ENCODE results near the gene KLRC1. TPM values are rescaled to one million over a fixed set of nuclear protein-coding genes. Genes with fewer than 3 reads are reported as not detected.

Gene KLRC1
- total RNA-seq (2022): not detected in 2 replicates
- percentile 8 among the genes with signal in this experiment for Bru-seq, nascent RNA
- BruChase-seq, experiment 1, labeled RNA remaining after a 2-hour chase: percentile 13 among the genes with signal in this experiment
- percentile 8 among the genes with signal in this experiment for BruChase-seq, experiment 2, labeled RNA remaining after a 6-hour chase
- long read RNA-seq: 0 reads

- Mint-ChIP-seq H3K27ac (ENCODE audit: unreplicated experiment) (no peak within 1 kb of the TSS), H3K9me3 (ENCODE audit: unreplicated experiment) (peaks cover 27% of the 10 kb centered on the region), H3K36me3 (ENCODE audit: insufficient read depth, unreplicated experiment) (no peaks in the 10 kb centered on the region), H3K27me3 (ENCODE audit: insufficient read depth, unreplicated experiment) (no peaks in the 10 kb centered on the region), H3K4me3 (ENCODE audit: unreplicated experiment) (no peak within 1 kb of the TSS), H3K4me1 (ENCODE audit: low read depth, unreplicated experiment) (no peaks in the 10 kb centered on the region)
- no peaks in the 10 kb centered on the region for H3K27me3 ChIP-seq (replicated peaks; ENCODE audit: control insufficient read depth, insufficient read depth, low read length)
- peaks cover 20% of the 10 kb centered on the region for H3K9me3 ChIP-seq
- no peaks in the 10 kb centered on the region for H3K36me3 ChIP-seq (ENCODE audit: control insufficient read depth, insufficient read depth, low read length)
- BruUV-seq (replicated peaks): no TSS peak
- no peaks in the 10 kb centered on the region for H3K4me1 ChIP-seq
- TF ChIP-seq, protein P1, sequence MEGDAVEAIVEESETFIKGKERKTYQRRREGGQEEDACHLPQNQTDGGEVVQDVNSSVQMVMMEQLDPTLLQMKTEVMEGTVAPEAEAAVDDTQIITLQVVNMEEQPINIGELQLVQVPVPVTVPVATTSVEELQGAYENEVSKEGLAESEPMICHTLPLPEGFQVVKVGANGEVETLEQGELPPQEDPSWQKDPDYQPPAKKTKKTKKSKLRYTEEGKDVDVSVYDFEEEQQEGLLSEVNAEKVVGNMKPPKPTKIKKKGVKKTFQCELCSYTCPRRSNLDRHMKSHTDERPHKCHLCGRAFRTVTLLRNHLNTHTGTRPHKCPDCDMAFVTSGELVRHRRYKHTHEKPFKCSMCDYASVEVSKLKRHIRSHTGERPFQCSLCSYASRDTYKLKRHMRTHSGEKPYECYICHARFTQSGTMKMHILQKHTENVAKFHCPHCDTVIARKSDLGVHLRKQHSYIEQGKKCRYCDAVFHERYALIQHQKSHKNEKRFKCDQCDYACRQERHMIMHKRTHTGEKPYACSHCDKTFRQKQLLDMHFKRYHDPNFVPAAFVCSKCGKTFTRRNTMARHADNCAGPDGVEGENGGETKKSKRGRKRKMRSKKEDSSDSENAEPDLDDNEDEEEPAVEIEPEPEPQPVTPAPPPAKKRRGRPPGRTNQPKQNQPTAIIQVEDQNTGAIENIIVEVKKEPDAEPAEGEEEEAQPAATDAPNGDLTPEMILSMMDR (IDR thresholded peaks at IDR 0.05; ENCODE audit: insufficient read depth in 1 of 2, low read depth in 1 of 2, low read length in 1 of 2, severe bottlenecking in 1 of 2, unreplicated experiment in 1 of 2): no peak
- no peak within 1 kb of the TSS for H3K4me3 ChIP-seq (ENCODE audit: low read depth, low read length)
- CTCF ChIA-PET: no interaction called here
- intact Hi-C loops (cut with micrococcal nuclease; ENCODE audit: unreplicated experiment): no loop called here
- DNase-seq: no peak
- POLR2A ChIA-PET: no interaction called here
Measured at GRCh38 chr12:10453156-10453555, at the start of gene KLRC1. Gene KLRC1, minus strand, starts transcription at chr12:10453377. Its CDS starts 2,221 bp downstream, at chr12:10451156.

DNA sequence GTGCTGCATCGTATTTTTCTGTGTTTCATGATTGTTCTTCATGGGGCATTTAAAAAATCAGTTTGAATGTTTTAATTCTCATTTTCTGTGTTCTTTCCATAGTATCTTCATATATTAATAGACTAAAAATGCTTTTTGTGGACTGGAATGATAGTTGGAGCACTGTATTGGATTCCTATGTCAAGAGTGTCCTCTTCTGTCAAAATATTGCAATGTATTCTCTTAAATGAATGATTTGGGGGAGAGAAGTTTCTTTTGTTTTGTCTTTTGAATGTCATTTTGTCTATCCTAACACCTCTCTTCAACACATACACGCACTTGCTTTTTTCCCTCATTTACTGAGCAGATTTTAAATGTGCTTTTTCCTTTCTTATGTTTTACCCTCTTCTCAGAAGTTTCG is 47.9 kb upstream of the KLRC1 start:
- intact Hi-C loops (cut with micrococcal nuclease; ENCODE audit: unreplicated experiment): loop anchor here (1.0 to 2.0 kb wide), 2 partner anchors 170 to 266 kb away; no protein-coding TSS in a partner anchor
- H3K9me3 Mint-ChIP-seq (ENCODE audit: unreplicated experiment): no peaks in the 10 kb centered on the region
- ChIA-PET POLR2A (no interaction called here), CTCF (no interaction called here)
- BruUV-seq (replicated peaks): no TSS peak
- H3K27me3 ChIP-seq (replicated peaks; ENCODE audit: control insufficient read depth, insufficient read depth, low read length): no peaks in the 10 kb centered on the region
- H3K36me3 ChIP-seq (ENCODE audit: control insufficient read depth, insufficient read depth, low read length): no peaks in the 10 kb centered on the region
- no peak overlapping the region for H3K4me3 Mint-ChIP-seq (ENCODE audit: unreplicated experiment)
- H3K4me1 Mint-ChIP-seq (ENCODE audit: low read depth, unreplicated experiment): no peaks in the 10 kb centered on the region
- TF ChIP-seq, protein P1 (IDR thresholded peaks at IDR 0.05; ENCODE audit: insufficient read depth in 1 of 2, low read depth in 1 of 2, low read length in 1 of 2, severe bottlenecking in 1 of 2, unreplicated experiment in 1 of 2): peak; percentile 34 to 38
- peaks cover 17% of the 10 kb centered on the region for H3K27me3 Mint-ChIP-seq (ENCODE audit: insufficient read depth, unreplicated experiment)
- no peaks in the 10 kb centered on the region for H3K36me3 Mint-ChIP-seq (ENCODE audit: insufficient read depth, unreplicated experiment)
- no peaks in the 10 kb centered on the region for H3K4me1 ChIP-seq
- peaks cover 2% of the 10 kb centered on the region; the same call in 1 of the 2 replicates for H3K9me3 ChIP-seq
- DNase-seq: no peak
- no peak overlapping the region for H3K27ac Mint-ChIP-seq (ENCODE audit: unreplicated experiment)
- no peak overlapping the region for H3K4me3 ChIP-seq (ENCODE audit: low read depth, low read length)

- Mint-ChIP-seq H3K27ac (ENCODE audit: unreplicated experiment) (no peak overlapping the region), H3K4me1 (ENCODE audit: low read depth, unreplicated experiment) (peaks cover 11% of the 10 kb centered on the region), H3K27me3 (ENCODE audit: insufficient read depth, unreplicated experiment) (peaks cover 24% of the 10 kb centered on the region), H3K4me3 (ENCODE audit: unreplicated experiment) (no peak overlapping the region), H3K36me3 (ENCODE audit: insufficient read depth, unreplicated experiment) (no peaks in the 10 kb centered on the region), H3K9me3 (ENCODE audit: unreplicated experiment) (no peaks in the 10 kb centered on the region)
- DNase-seq: no peak
- intact Hi-C loops (cut with micrococcal nuclease; ENCODE audit: unreplicated experiment): no loop called here
- no peaks in the 10 kb centered on the region for H3K36me3 ChIP-seq (ENCODE audit: control insufficient read depth, insufficient read depth, low read length)
- BruUV-seq (replicated peaks): no TSS peak
- ChIA-PET POLR2A (no interaction called here), CTCF (no interaction called here)
- H3K9me3 ChIP-seq: peaks cover 2% of the 10 kb centered on the region
- H3K4me1 ChIP-seq: no peaks in the 10 kb centered on the region
- H3K27me3 ChIP-seq (replicated peaks; ENCODE audit: control insufficient read depth, insufficient read depth, low read length): no peaks in the 10 kb centered on the region
- H3K4me3 ChIP-seq (ENCODE audit: low read depth, low read length): no peak overlapping the region
- TF ChIP-seq, protein P1 (IDR thresholded peaks at IDR 0.05; ENCODE audit: insufficient read depth in 1 of 2, low read depth in 1 of 2, low read length in 1 of 2, severe bottlenecking in 1 of 2, unreplicated experiment in 1 of 2): no peak
Measured at GRCh38 chr12:10498042-10498441, 44.9 kb upstream of the KLRC1 start.
